K562 (cell line): ENCODE results near the gene NELFE. TPM values are rescaled to one million over a fixed set of nuclear protein-coding genes. Genes with fewer than 3 reads are reported as not detected.
"Not testable (repeated sequence)": the region's sequence is repeated elsewhere in the genome, so short reads cannot be mapped to it uniquely, and the experiment has no call there.

Source experiments
- ATAC-seq: fragments of 200-7000 bp; cut with Tn5 transposase; 3 replicates; pipeline ENCODE4 v1.9.1; 2020; ENCODE audit warnings: moderate library complexity
- BruUV-seq: library from RNA; stranded (reverse); fragments of 400-500 nt; replicated peaks from 2 replicates; lab custom pipeline; 2021; lab: Mats Ljungman, UMichigan
- CTCF ChIA-PET: fragments of 300-600 bp; formaldehyde crosslinking; extraction: SDS; loops from one replicate; lab custom pipeline; 2021; ENCODE audit warnings: low intra/inter-chr PET ratio; lab: Yijun Ruan, JAX
- POLR2A ChIA-PET: fragments of 300-600, 350-650 bp; sonication (Branson Sonifier 250); formaldehyde crosslinking; extraction: SDS; loops from one replicate; lab custom pipeline; 2021; ENCODE audit warnings: antibody characterized with exemption, inconsistent platforms; lab: Yijun Ruan, JAX
- DNase-seq, 4 experiments: peaks; one replicate each; pipeline versions ENCODE4 v3.0.0 to v3.0.0-alpha.2; 2011 to 2018; ENCODE audit warnings: low spot score in 3 of 4, mixed read lengths in 3 of 4; ENCODE audit errors: extremely low read depth in 1 of 4
- FAIRE-seq: peaks from 2 replicates; lab custom pipeline; 2011; peaks lifted over from hg19 to GRCh38; lab: Jason Lieb, UNC
- H2AFZ ChIP-seq: 2 replicates; pipeline ENCODE4 v1.6.0; 2011; ENCODE audit warnings: low read depth, low read length, control low read depth, inconsistent platforms
- H3K27ac ChIP-seq: fragments of 200-600 bp; 3 replicates; pipeline ENCODE4 v1.8.0; 2011; ENCODE audit warnings: low read depth, mild to moderate bottlenecking, control low read depth, inconsistent platforms, low read length, moderate library complexity, mixed read lengths; ENCODE audit errors: extremely low read depth
- H3K27me3 ChIP-seq, 2 experiments: fragments of 300-600 bp in 1 of 2; 2 replicates in 1 of 2; 3 replicates in 1 of 2; pipeline versions ENCODE4 v1.6.0 to v1.8.0; 2011; ENCODE audit warnings: inconsistent platforms in 2 of 2, low read length in 2 of 2, mild to moderate bottlenecking in 1 of 2, mixed read lengths in 1 of 2, moderate library complexity in 1 of 2; ENCODE audit not compliant: control insufficient read depth in 2 of 2, insufficient read depth in 2 of 2
- H3K36me3 ChIP-seq: fragments of 300-600 bp; 3 replicates; pipeline ENCODE4 v1.8.0; 2011; ENCODE audit warnings: mild to moderate bottlenecking, low read length, inconsistent platforms; ENCODE audit not compliant: control insufficient read depth, insufficient read depth
- H3K4me1 ChIP-seq, 2 experiments: fragments of 200-600 bp in 1 of 2; replicated peaks in 1 of 2; 2 replicates in 1 of 2; 3 replicates in 1 of 2; pipeline versions ENCODE4 v1.5.1 to v1.8.0; 2011; ENCODE audit warnings: inconsistent platforms in 2 of 2, low read length in 2 of 2, mild to moderate bottlenecking in 1 of 2, mixed read lengths in 1 of 2, moderate library complexity in 1 of 2; ENCODE audit not compliant: control insufficient read depth in 2 of 2, insufficient read depth in 2 of 2
- H3K4me2 ChIP-seq: 2 replicates; pipeline ENCODE4 v1.6.1; 2011; ENCODE audit warnings: low read length, control low read depth, inconsistent platforms, mixed read lengths; ENCODE audit not compliant: insufficient read depth
- H3K4me3 ChIP-seq: fragments of 200-600 bp; sonication (generic), shearing (Covaris generic); 2 replicates; pipeline ENCODE4 v1.5.1; 2016; ENCODE audit warnings: control low read depth, inconsistent platforms
- H3K79me2 ChIP-seq: fragments of 200-600 bp; 3 replicates; pipeline ENCODE4 v1.8.0; 2011; ENCODE audit warnings: low read length, inconsistent platforms; ENCODE audit not compliant: control insufficient read depth, insufficient read depth
- H3K9ac ChIP-seq, 2 experiments: 2 replicates each; pipeline versions ENCODE4 v1.6.0 to v1.6.1; 2011; ENCODE audit warnings: low read depth in 2 of 2, low read length in 2 of 2, control low read depth in 1 of 2, inconsistent platforms in 1 of 2, mild to moderate bottlenecking in 1 of 2, mixed read lengths in 1 of 2; ENCODE audit not compliant: insufficient read depth in 1 of 2
- H3K9me1 ChIP-seq: one replicate; pipeline ENCODE4 v1.6.0; 2011; ENCODE audit warnings: inconsistent platforms, mild to moderate bottlenecking, low read length, moderate library complexity; ENCODE audit not compliant: control insufficient read depth, insufficient read depth
- H3K9me3 ChIP-seq: replicated peaks from 2 replicates; pipeline ENCODE4 v1.5.1; 2011; ENCODE audit warnings: low read depth, low read length, inconsistent platforms; ENCODE audit not compliant: control insufficient read depth, insufficient read depth
- H4K20me1 ChIP-seq: replicated peaks from 2 replicates; pipeline ENCODE4 v1.6.1; 2011; ENCODE audit warnings: low read length, inconsistent platforms, mixed read lengths; ENCODE audit not compliant: control insufficient read depth, insufficient read depth
- WGBS: fragments of 100-300 bp; shearing (Covaris generic); methylation state at CpG from one replicate; pipeline ENCODE4 v1.1.6; 2016; ENCODE audit warnings: low coverage, mixed read lengths; ENCODE audit not compliant: insufficient coverage; ENCODE audit errors: missing lambda C conversion rate; 5-methylcytosine and 5-hydroxymethylcytosine counted together
- in situ Hi-C: fragments of 300-500 bp; cut with MboI; formaldehyde crosslinking; loops from 4 replicates; pipeline ENCODE4 v1.15.0; 2018; ENCODE audit warnings: inconsistent platforms, mixed read lengths
- intact Hi-C: fragments of 100-400 bp; cut with micrococcal nuclease; formaldehyde crosslinking; loops from 2 replicates; pipeline ENCODE4 v1.14.2; 2022
- polyA plus RNA-seq, 8 experiments: library from polyadenylated mRNA; depleted of rRNA in 4 of 8; stranded (reverse) in 5 of 8; unstranded in 3 of 8; fragments of >200 nt; fragmentation: Nextera tagmentation in 2 of 8; fragmentation: Illumina TruSeq in 1 of 8; extraction: Ambion mirVana in 2 of 8; extraction: Trizol in 1 of 8; gene quantifications; 2 replicates each; pipeline versions ENCODE4 v1.2.1 to v1.2.3, GENCODE V29; 2011 to 2014; ENCODE audit warnings: inconsistent platforms in 1 of 8, missing spikeins in 1 of 8
- total RNA-seq, 7 experiments: library from RNA; depleted of rRNA in 6 of 7; stranded (reverse); fragments of >200 nt in 6 of 7; fragmentation: Illumina TruSeq in 2 of 7; extraction: Trizol in 2 of 7; gene quantifications; 2 replicates each; pipeline versions ENCODE4 v1.2.1 to v1.2.3, GENCODE V29; 2011 to 2021; ENCODE audit warnings: low replicate concordance in 1 of 7

NELFE gene
- total and polyA plus RNA-seq, 9 of the 15 experiments (the other 6 are each of a cell fraction or from before 2014, with no cell fraction given), result 15.2 to 157 (median 91.5) TPM

DNA sequence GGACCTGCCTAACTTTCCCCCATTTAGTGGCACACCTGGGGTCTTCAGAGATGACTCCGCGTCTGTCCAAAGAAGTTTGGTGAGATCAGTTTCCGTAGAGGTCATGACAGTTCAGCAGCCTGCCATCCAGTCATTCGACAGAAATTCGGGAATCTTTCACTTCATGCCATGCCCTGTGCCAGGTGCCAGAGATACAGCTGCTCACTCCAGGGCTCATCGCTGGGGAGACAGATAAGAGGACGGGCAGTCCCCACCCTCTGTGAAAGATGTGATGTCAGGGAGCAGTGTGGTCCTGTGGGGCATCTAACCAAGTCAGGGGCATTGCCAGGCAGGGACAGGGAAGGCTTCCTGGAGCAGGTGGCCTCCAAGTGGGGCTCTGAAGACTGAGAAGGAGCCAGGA lies 44.5 kb upstream of the NELFE start:
- H3K27me3 ChIP-seq, in situ Hi-C loops, FAIRE-seq, H3K4me2 ChIP-seq, H3K9me3 ChIP-seq, H3K9ac ChIP-seq, H3K27ac ChIP-seq, POLR2A ChIA-PET, intact Hi-C loops, H3K9me1 ChIP-seq, H4K20me1 ChIP-seq, CTCF ChIA-PET, H2AFZ ChIP-seq, H3K4me3 ChIP-seq, H3K4me1 ChIP-seq, H3K79me2 ChIP-seq, DNase-seq, BruUV-seq, H3K36me3 ChIP-seq: not testable (repeated sequence)
- ATAC-seq, result peak; percentile 13
- WGBS, result no CpG with 5 or more reads among the region's 7 CpGs

DNA sequence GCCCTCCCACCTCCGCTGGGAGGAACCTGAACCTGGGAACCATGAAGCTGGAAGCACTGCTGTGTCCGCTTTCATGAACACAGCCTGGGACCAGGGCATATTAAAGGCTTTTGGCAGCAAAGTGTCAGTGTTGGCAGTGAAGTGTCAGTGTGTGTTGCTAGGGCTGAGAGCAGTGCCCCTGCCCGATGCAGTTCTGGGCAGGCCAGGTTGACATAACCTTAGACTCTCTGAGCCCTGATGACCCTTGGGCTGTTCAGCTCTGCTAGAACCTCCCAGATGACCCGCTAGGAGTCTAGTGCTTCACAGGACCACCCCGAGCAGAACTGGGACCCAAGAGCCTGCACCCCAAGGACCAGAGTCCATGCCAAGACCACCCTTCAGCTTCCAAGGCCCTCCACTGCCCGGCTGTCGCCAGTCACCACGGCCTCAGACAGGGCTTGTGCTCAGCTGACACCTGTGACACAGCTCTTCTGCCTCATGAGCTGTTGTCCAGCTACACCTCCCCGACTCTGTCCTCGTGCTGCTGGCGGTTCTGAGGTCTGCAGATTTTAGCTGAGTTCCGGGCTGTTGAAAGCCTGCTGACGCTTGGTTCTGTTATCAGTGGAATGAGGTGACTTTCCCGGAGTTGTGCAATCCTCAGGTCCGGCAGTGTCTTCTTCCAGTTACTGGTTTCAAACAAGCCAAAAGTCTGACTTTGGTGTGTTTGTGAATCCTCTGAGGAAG lies 43.9 kb upstream of the NELFE start:
- H3K9me3 ChIP-seq, H3K9me1 ChIP-seq, H3K9ac ChIP-seq, H2AFZ ChIP-seq, BruUV-seq, H3K4me3 ChIP-seq, DNase-seq, H3K27ac ChIP-seq, H3K4me2 ChIP-seq, H3K36me3 ChIP-seq, H3K27me3 ChIP-seq, H3K79me2 ChIP-seq, intact Hi-C loops, POLR2A ChIA-PET, in situ Hi-C loops, H4K20me1 ChIP-seq, CTCF ChIA-PET, H3K4me1 ChIP-seq: not testable (repeated sequence)
- no CpG with 5 or more reads among the region's 15 CpGs for WGBS
- FAIRE-seq (peak; percentile 100), ATAC-seq (peak; percentile 97)

DNA sequence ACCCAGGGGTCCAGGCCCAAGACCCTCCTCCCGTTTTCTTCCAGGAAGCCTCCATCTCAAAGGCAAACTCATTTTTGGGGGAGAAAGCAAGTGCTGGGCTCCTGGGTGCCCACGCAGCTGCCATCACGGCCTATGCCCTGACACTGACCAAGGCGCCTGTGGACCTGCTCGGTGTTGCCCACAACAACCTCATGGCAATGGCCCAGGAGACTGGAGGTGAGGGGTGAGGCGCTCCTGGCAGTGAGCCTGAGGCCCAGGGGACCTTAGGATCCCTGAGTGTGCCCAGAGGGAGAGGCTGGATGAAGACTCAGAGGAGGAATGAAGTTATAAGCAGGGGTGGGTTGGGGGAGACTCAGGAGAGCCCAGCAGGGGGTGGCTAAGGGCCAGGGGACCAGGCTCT lies 37.6 kb upstream of the NELFE start:
- H3K27me3 ChIP-seq, H3K4me2 ChIP-seq, POLR2A ChIA-PET, in situ Hi-C loops, CTCF ChIA-PET, H3K27ac ChIP-seq, H3K9ac ChIP-seq, DNase-seq, H4K20me1 ChIP-seq, FAIRE-seq, H3K4me3 ChIP-seq, H3K36me3 ChIP-seq, H3K9me3 ChIP-seq, BruUV-seq, ATAC-seq, H2AFZ ChIP-seq, H3K4me1 ChIP-seq, H3K79me2 ChIP-seq, H3K9me1 ChIP-seq, intact Hi-C loops: not testable (repeated sequence)
- 70% methylated on average over 4 of the region's 6 CpGs for WGBS

DNA sequence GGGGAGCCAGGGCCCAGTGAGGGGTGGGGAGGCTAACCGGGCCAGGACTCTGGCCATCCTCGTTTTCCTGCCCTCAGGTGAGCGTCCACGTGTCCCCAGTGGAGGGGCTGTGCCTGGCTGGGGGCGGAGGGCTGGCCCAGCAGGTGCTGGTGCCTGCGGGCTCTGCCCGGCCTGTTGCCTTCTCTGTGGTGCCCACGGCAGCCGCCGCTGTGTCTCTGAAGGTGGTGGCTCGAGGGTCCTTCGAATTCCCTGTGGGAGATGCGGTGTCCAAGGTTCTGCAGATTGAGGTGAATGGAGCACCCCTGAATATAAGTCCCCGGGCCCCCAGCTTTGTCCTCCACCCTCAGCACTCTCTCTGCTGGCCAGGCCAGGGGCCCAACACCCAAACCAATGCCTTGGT lies 35.6 kb upstream of the NELFE start:
- H3K4me2 ChIP-seq, H3K9ac ChIP-seq, CTCF ChIA-PET, ATAC-seq, H3K27ac ChIP-seq, H3K9me3 ChIP-seq, H3K27me3 ChIP-seq, intact Hi-C loops, FAIRE-seq, H3K4me3 ChIP-seq, H3K36me3 ChIP-seq, H3K79me2 ChIP-seq, H4K20me1 ChIP-seq, POLR2A ChIA-PET, H3K9me1 ChIP-seq, DNase-seq, BruUV-seq, in situ Hi-C loops, H2AFZ ChIP-seq, H3K4me1 ChIP-seq: not testable (repeated sequence)
- no CpG with 5 or more reads among the region's 14 CpGs for WGBS
